ENCODE data around the gene IL4R. TPM values are rescaled to one million over a fixed set of nuclear protein-coding genes. Genes with fewer than 3 reads are reported as not detected.

The IL4R gene
- total and polyA plus RNA-seq, 2 of the 8 experiments (the other 6 are each of a cell fraction or from before 2014, with no cell fraction given) = 29.1 to 29.4 TPM

GRCh38 chr16:27367461-27368357 is 53.9 kb downstream of the IL4R start:
- peak; percentile 41 to 88 for DNase-seq (ENCODE audit: low read depth in 1 of 2, low spot score in 2 of 2)
- Histone ChIP-seq H3K4ac (replicated peaks; ENCODE audit: insufficient read length, low read depth, low read length) (no peak overlapping the region), H2BK12ac (ENCODE audit: low read depth, low read length) (peak overlapping the region; percentile 69; the same call in 1 of the 2 replicates), H3K18ac (ENCODE audit: extremely low read depth, low read length) (no peak overlapping the region), H3K4me1 (replicated peaks in 1 of 4; ENCODE audit: control insufficient read depth in 3 of 4, insufficient read depth in 4 of 4, low read length in 3 of 4) (no peaks in the 10 kb centered on the region; a peak in 3 of 7 replicates), H4K5ac (ENCODE audit: insufficient read length, low read depth, low read length) (no peak overlapping the region), H3K14ac (ENCODE audit: insufficient read length) (no peak overlapping the region), H3K9ac (replicated peaks in 1 of 4; ENCODE audit: extremely low read depth in 1 of 4, low read depth in 3 of 4, low read length in 3 of 4) (no peak overlapping the region), H2BK5ac (ENCODE audit: low read depth, low read length) (no peak overlapping the region), H3K23me2 (ENCODE audit: low read depth, low read length) (no peaks in the 10 kb centered on the region), H3K23ac (ENCODE audit: insufficient read length) (no peak overlapping the region), H4K20me1 (replicated peaks in 1 of 2; ENCODE audit: control insufficient read depth in 1 of 2, insufficient read depth in 2 of 2, low read length in 2 of 2) (no peaks in the 10 kb centered on the region), H3K9me3 (ENCODE audit: insufficient read depth in 2 of 2, low read depth in 1 of 2, low read length in 1 of 2) (no peaks in the 10 kb centered on the region), H4K8ac (ENCODE audit: extremely low read depth, insufficient read depth, low read length) (peak overlapping the region; percentile 65; the same call in 1 of the 2 replicates), H3K56ac (replicated peaks; ENCODE audit: insufficient read length, low read depth, low read length) (no peak overlapping the region), H3K27me3 (replicated peaks in 1 of 4; ENCODE audit: control insufficient read depth in 3 of 4, extremely low read depth in 1 of 4, insufficient read depth in 3 of 4, low read length in 3 of 4) (no peaks in the 10 kb centered on the region), H2AK5ac (ENCODE audit: low read depth, low read length) (no peak overlapping the region), H3K4me2 (ENCODE audit: insufficient read depth in 1 of 2, low read depth in 2 of 2, low read length in 2 of 2) (peak overlapping the region in 1 of 2 experiments; percentile 50; a peak in 3 of 4 replicates), H3K79me1 (ENCODE audit: low read depth, low read length) (no peaks in the 10 kb centered on the region), H4K91ac (replicated peaks; ENCODE audit: insufficient read length, low read length) (peak overlapping the region; percentile 64), H2BK15ac (ENCODE audit: low read length) (no peak overlapping the region), H2BK20ac (ENCODE audit: low read length) (no peak overlapping the region), H2BK120ac (replicated peaks; ENCODE audit: low read depth, low read length) (peak overlapping the region; percentile 75), H3K4me3 (ENCODE audit: extremely low read depth in 1 of 4, insufficient read depth in 2 of 4, low read depth in 3 of 4, low read length in 4 of 4) (no peak overlapping the region), H2AFZ (ENCODE audit: low read length) (peak overlapping the region; percentile 96; the same call in 1 of the 2 replicates), H3K36me3 (ENCODE audit: control insufficient read depth in 2 of 4, insufficient read depth in 4 of 4, low read length in 3 of 4) (peaks cover 0 to 3% (median 1%) of the 10 kb centered on the region in 4 experiments; a peak in 5 of 8 replicates), H3K27ac (ENCODE audit: low read depth, low read length) (no peak overlapping the region), H3K79me2 (ENCODE audit: control insufficient read depth in 1 of 2, insufficient read depth in 2 of 2, low read length in 2 of 2) (no peaks in the 10 kb centered on the region)
- FAIRE-seq = peak; percentile 58
- 61% methylated on average over 24 of the region's 27 CpGs; no CpG with 5 or more reads in 1 of the 2 experiments for WGBS, 2 experiments (ENCODE audit: extremely low coverage in 1 of 2, insufficient coverage in 1 of 2, insufficient read length in 1 of 2, insufficient replicate concordance in 2 of 2, low coverage in 1 of 2, low lambda C conversion rate in 2 of 2, missing lambda C conversion rate in 1 of 2)
- ChIA-PET CTCF (ENCODE audit: partially characterized antibody) (interaction anchor here (0.6 to 8.6 kb wide), 51 partner anchors 7 to 432 kb away, joined by 3 to 241 read pairs (median 4); no protein-coding TSS in a partner anchor), POLR2A (ENCODE audit: partially characterized antibody) (interaction anchor here (0.7 to 1.8 kb wide), 2 partner anchors 11 to 127 kb away, joined by 3 to 6 read pairs; no protein-coding TSS in a partner anchor)
- TF ChIP-seq CHD1 (IDR thresholded peaks at IDR 0.05; ENCODE audit: low read depth, low read length) (no peak), KDM1A (IDR thresholded peaks at IDR 0.05; ENCODE audit: borderline replicate concordance, low read length) (peak; percentile 95), RXRA (IDR thresholded peaks at IDR 0.05; ENCODE audit: insufficient read depth, low read depth, low read length) (no peak), SIRT6 (IDR thresholded peaks at IDR 0.05; ENCODE audit: low read length) (no peak), TCF12 (IDR thresholded peaks at IDR 0.05; ENCODE audit: low read depth, low read length) (no peak), SUZ12 (IDR thresholded peaks at IDR 0.05; ENCODE audit: low read length) (no peak), KDM4A (IDR thresholded peaks at IDR 0.05; ENCODE audit: low read depth, low read length, severe bottlenecking) (no peak), RBBP5 (IDR thresholded peaks at IDR 0.05; ENCODE audit: borderline replicate concordance, low read depth, low read length) (no peak), ATF3 (IDR thresholded peaks at IDR 0.05; ENCODE audit: insufficient read depth, low read depth, low read length) (no peak)

All from H1 (cell line).